Activated T-helper 2 cell treated with anti-CD3 and anti-CD28 coated beads, Interferon-gamma antibody, Interleukin-2, Interleukin-4, amounts not matched to agents 10 μg/mL and 5 μg/mL and 100 μg/mL, durations not matched to agents 14 hours and 24 hours and 36 hours (primary cell): ENCODE measurements around the gene PCDH9. TPM values are rescaled to one million over a fixed set of nuclear protein-coding genes. Genes with fewer than 3 reads are reported as not detected.

Experiments
- DNase-seq: peaks from one replicate; pipeline ENCODE4 v3.0.0; 2021; ENCODE audit warnings: low spot score
- H3K27ac Mint-ChIP-seq: one replicate; pipeline ENCODE4 v1.8.0; 2021; ENCODE audit warnings: mixed read lengths
- H3K27me3 Mint-ChIP-seq: one replicate; pipeline ENCODE4 v1.8.0; 2021; ENCODE audit warnings: low read depth, mixed read lengths
- H3K36me3 Mint-ChIP-seq: one replicate; pipeline ENCODE4 v1.8.0; 2021; ENCODE audit warnings: low read depth, mixed read lengths
- H3K4me1 Mint-ChIP-seq: one replicate; pipeline ENCODE4 v1.8.0; 2021; ENCODE audit warnings: low read depth, mixed read lengths
- H3K4me3 Mint-ChIP-seq: one replicate; pipeline ENCODE4 v1.8.0; 2021; ENCODE audit warnings: low read depth, mild to moderate bottlenecking, moderate library complexity, mixed read lengths
- H3K9me3 Mint-ChIP-seq: one replicate; pipeline ENCODE4 v1.8.0; 2021; ENCODE audit warnings: mixed read lengths
- intact Hi-C: fragments of 100-400 bp; cut with micrococcal nuclease; formaldehyde crosslinking; loops from one replicate; pipeline ENCODE4 v1.15.1; 2023
- total RNA-seq: library from RNA; stranded (reverse); gene quantifications from 2 replicates; pipeline ENCODE4 v1.2.3, GENCODE V29; 2022

PCDH9 gene
- total RNA-seq, 1 donor from 2014 or later, result 0.18 TPM

DNA sequence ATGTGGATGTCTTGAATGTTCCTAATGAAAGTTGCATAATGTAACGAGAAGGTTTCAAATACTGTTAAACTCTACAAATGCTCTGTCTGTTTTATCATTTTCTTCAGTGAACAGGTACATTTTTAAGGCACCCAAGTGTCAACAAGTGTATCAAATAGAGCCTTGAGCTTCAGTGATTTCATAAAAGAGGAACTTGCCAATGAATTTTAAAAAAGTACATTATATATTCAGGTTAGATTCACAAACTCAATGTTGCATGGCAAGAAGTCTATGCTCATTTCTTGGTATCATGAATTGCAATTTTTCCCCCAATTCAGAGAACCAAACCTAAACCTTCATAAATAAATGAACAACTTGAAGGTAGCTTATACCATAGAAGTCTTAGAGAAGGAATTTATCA lies 838.8 kb downstream of the PCDH9 start:
- Mint-ChIP-seq H3K27ac (no peak overlapping the region), H3K4me1 (no peaks in the 10 kb centered on the region), H3K9me3 (peaks cover 3% of the 10 kb centered on the region), H3K27me3 (no peaks in the 10 kb centered on the region), H3K4me3 (no peak overlapping the region), H3K36me3 (no peaks in the 10 kb centered on the region)
- intact Hi-C loops, result no loop called here
- DNase-seq, result no peak

DNA sequence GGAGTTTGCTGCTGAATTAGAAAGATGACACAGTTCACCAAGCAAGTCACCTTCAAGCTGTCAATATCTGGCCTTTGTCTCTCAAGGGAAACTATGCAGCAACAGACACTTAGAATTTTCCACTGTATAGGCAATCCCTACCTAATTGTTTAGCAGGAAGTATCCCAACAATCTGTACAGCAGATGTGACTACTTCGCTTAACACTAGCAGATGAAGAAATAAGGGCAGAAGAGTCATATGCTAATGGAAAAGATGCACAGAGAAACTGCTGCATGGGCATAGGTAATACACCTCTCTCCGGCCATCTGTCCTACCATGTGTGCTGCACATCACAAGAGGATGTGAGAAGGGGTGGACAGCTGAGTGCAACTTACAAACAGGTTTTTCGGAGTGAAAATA lies 851.2 kb downstream of the PCDH9 start:
- H3K4me1 Mint-ChIP-seq, result no peaks in the 10 kb centered on the region
- DNase-seq, result no peak
- no peaks in the 10 kb centered on the region for H3K36me3 Mint-ChIP-seq
- H3K27ac Mint-ChIP-seq, result no peak overlapping the region
- no peak overlapping the region for H3K4me3 Mint-ChIP-seq
- peaks cover 4% of the 10 kb centered on the region for H3K9me3 Mint-ChIP-seq
- intact Hi-C loops, result no loop called here
- no peaks in the 10 kb centered on the region for H3K27me3 Mint-ChIP-seq

DNA sequence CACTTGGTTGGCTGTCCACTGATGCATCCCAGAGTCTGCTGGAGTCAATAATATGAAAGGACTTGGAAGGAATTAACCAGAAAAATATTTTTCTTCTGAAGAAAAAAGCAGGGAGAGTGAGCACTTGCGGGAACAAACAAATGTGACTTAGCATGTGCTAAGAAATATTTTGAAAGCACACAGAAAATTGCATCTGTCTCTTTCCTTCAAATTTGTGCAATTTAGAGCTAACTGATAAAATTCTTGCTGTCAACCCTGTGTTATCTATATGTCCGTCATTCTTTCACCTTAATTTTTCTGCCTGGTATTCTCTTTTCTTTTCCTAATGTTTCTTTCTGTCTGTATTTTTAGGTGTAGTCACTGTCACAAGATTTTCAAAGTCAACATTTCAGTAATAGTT lies 852.6 kb downstream of the PCDH9 start:
- intact Hi-C loops, result no loop called here

DNA sequence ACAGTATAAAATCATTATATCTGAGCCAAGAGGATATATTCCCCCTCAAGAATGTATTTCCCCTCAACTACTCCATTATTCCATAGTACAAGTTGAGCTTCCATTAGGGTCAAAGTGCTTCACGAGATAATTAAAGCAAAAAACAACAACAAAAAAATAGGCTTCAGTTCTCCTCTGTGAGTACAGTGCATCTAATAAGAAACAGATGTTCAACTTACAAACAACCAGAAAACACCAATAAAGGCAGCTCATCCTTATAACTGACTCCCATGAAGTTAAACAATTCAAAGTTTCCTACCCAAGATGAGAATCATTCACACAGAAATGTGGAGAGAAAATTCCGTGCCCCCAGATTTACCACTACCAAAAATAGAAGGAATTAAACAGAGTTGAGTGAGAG lies 854.4 kb downstream of the PCDH9 start:
- H3K27me3 Mint-ChIP-seq, result no peaks in the 10 kb centered on the region
- no peak overlapping the region for H3K27ac Mint-ChIP-seq
- no peaks in the 10 kb centered on the region for H3K36me3 Mint-ChIP-seq
- intact Hi-C loops, result no loop called here
- no peaks in the 10 kb centered on the region for H3K4me1 Mint-ChIP-seq
- H3K9me3 Mint-ChIP-seq, result peaks cover 4% of the 10 kb centered on the region
- no peak for DNase-seq
- no peak overlapping the region for H3K4me3 Mint-ChIP-seq

More for the DNA sequence above, 852.6 kb downstream of the PCDH9 start:
- Mint-ChIP-seq H3K27ac (no peak overlapping the region), H3K27me3 (no peaks in the 10 kb centered on the region), H3K9me3 (peaks cover 4% of the 10 kb centered on the region), H3K36me3 (no peaks in the 10 kb centered on the region), H3K4me3 (no peak overlapping the region), H3K4me1 (no peaks in the 10 kb centered on the region)
- no peak for DNase-seq

DNA sequence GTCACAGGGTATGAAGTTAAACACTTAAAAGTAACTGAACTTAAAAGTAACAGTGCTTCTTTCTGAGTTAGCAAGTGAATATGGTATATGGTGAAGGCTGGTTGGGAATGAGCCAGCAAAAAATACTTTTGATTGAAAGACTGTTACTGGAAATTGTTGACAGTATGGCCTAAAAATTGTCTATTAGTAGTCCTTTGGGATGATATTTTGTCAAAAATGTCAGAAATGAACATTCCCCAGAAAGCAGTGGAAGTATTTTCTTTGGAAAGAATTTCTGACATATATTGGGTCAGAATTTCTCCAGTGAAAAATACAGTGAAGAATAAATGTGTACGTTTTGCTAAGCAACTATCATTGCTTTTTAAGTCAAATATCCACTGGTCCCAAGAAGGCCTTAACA lies 860.5 kb downstream of the PCDH9 start:
- no peak for DNase-seq
- H3K4me1 Mint-ChIP-seq, result no peaks in the 10 kb centered on the region
- no peak overlapping the region for H3K27ac Mint-ChIP-seq

DNA sequence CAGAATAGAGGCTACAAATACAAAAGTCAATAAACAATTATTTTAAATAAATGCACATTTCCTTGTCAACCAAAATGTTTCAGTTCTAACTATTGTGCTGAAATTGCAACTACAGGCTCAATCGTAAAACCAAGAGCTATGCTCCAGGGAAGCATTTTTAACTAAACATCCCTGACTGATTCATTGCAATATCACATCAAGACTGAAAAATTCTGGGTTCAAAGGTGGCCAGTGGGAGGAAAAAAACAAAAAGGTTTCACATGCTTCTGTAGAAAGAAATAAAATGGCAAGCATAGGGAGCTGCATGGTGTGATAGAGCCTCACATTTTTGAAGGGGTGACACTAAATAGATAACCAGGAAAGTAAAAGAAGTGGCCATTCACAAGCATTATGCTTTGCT lies 862.8 kb downstream of the PCDH9 start:
- Mint-ChIP-seq H3K27me3 (no peaks in the 10 kb centered on the region), H3K36me3 (no peaks in the 10 kb centered on the region), H3K27ac (no peak overlapping the region), H3K4me1 (no peaks in the 10 kb centered on the region), H3K4me3 (no peak overlapping the region), H3K9me3 (no peaks in the 10 kb centered on the region)
- intact Hi-C loops, result no loop called here
- no peak for DNase-seq

More for the DNA sequence above, 860.5 kb downstream of the PCDH9 start:
- intact Hi-C loops, result no loop called here
- peaks cover 4% of the 10 kb centered on the region for H3K9me3 Mint-ChIP-seq
- H3K4me3 Mint-ChIP-seq, result no peak overlapping the region
- H3K36me3 Mint-ChIP-seq, result no peaks in the 10 kb centered on the region
- no peaks in the 10 kb centered on the region for H3K27me3 Mint-ChIP-seq

DNA sequence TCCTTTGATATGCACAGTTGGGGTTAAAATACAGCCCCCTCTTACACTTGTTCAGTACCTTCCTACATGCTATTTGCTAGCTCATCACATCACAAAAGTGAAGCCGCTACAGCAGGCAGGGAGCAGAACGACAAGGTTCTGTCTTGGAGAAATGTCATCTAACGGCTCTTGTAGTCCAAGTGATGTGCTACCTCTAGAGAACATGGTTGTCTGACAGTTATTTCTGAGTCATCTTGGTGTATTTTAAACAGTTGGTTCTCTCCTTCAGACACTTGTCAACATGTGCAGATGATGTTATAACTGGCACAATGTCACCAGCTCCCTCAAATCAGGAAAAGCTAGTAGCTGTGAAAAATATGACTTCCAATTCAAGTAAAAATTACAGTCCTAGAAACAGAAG lies 865.0 kb downstream of the PCDH9 start:
- H3K27ac Mint-ChIP-seq, result no peak overlapping the region
- H3K27me3 Mint-ChIP-seq, result no peaks in the 10 kb centered on the region
- H3K4me1 Mint-ChIP-seq, result no peaks in the 10 kb centered on the region
- H3K36me3 Mint-ChIP-seq, result no peaks in the 10 kb centered on the region
- no peak for DNase-seq
- H3K4me3 Mint-ChIP-seq, result no peak overlapping the region
- H3K9me3 Mint-ChIP-seq, result no peaks in the 10 kb centered on the region
- intact Hi-C loops, result no loop called here

DNA sequence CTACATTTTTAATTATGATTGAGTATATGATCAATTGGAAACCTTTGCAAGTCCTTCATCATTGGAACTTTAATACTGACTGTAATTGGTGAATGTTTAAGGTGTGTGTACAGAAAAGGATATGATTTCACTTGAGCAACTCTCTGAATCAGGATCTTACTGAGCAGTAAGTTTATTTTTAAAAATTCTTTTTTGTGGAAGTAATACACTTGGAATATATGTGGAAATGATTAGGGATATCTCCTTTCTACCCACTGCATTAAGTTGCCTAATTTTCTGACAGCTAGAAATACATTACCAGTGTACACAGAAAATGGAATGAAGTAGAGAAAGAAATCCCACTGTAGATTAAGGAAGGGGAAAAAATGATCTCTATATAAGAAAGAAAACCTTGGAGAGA lies 865.8 kb downstream of the PCDH9 start:
- Mint-ChIP-seq H3K36me3 (no peaks in the 10 kb centered on the region), H3K27me3 (no peaks in the 10 kb centered on the region), H3K4me1 (no peaks in the 10 kb centered on the region), H3K9me3 (no peaks in the 10 kb centered on the region), H3K27ac (no peak overlapping the region), H3K4me3 (no peak overlapping the region)
- DNase-seq, result no peak
- intact Hi-C loops, result no loop called here

DNA sequence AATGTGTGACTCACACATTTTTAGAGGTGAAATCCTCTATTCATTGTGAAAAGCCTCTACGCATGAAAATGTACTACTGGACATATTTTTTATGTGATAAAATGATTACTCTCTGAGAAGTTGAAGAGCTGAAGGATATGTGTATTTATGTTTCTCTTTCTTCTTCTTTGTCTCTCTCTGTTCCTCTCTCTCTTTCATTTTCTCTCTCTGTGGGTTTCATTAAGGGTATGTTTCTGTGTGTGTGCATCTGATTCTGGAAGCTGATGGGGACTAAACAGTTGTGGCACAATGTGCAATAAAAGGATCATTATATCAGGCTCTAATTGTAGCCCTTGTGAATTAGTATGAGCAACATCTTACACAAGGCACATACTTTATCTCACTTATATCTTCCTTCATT lies 867.7 kb downstream of the PCDH9 start:
- DNase-seq, result no peak
- intact Hi-C loops, result no loop called here
- H3K4me1 Mint-ChIP-seq, result no peaks in the 10 kb centered on the region
- no peak overlapping the region for H3K27ac Mint-ChIP-seq
- H3K36me3 Mint-ChIP-seq, result no peaks in the 10 kb centered on the region
- H3K9me3 Mint-ChIP-seq, result no peaks in the 10 kb centered on the region
- no peak overlapping the region for H3K4me3 Mint-ChIP-seq
- H3K27me3 Mint-ChIP-seq, result no peaks in the 10 kb centered on the region

DNA sequence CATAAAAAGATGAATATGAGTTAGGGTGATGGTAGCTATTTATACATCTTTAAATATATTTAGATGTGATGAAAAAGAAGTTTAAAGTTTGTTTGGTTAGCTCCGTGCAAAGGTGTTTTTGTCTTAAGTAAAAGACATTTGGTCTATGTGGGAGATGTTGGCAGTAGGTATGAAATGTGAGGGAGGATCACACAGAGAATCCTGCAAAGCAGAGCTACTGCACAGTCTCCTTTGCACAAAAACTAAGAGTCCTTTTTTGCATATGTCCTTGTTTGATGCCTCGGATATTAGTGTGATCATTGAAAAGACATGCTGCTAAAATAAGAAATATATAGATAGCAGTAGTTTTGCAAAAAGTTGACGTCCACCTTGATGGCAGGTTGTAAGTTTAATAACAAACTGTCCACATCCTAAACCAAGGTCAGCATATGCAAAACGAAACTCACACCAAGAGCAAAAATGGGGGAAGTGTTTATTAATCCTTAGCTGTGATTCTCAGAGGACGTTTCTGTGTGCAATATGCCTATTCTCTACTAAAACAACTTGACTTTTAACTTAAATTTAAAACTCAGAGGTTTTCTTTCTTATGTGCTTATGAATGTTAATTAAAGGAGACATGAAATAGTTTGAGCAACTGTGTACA lies 870.1 kb downstream of the PCDH9 start:
- intact Hi-C loops, result no loop called here
- Mint-ChIP-seq H3K4me1 (no peaks in the 10 kb centered on the region), H3K4me3 (no peak overlapping the region), H3K9me3 (no peaks in the 10 kb centered on the region), H3K27me3 (no peaks in the 10 kb centered on the region), H3K36me3 (no peaks in the 10 kb centered on the region), H3K27ac (no peak overlapping the region)
- DNase-seq, result no peak

DNA sequence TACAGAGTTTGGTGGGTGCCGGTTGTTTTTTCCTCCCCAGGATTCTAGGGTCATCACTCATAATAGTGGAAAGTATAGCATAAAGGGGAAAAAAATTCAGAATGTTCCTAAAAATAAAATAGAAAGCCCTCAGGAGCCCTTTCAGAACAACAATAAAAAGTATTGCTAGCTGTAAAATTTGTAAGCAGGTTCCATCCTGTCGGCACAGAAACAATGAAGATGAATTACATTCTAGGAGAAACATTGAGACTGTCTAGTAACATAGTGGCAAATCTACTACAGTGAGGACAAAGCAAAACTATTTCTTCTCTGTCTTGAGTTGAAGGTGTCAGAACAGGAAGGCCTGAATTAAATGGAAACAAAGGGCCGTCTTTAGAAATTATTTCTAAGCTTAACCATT lies 870.7 kb downstream of the PCDH9 start:
- H3K4me1 Mint-ChIP-seq, result no peaks in the 10 kb centered on the region
- no peak overlapping the region for H3K4me3 Mint-ChIP-seq
- no peaks in the 10 kb centered on the region for H3K36me3 Mint-ChIP-seq
- H3K9me3 Mint-ChIP-seq, result no peaks in the 10 kb centered on the region
- no peak overlapping the region for H3K27ac Mint-ChIP-seq
- no peaks in the 10 kb centered on the region for H3K27me3 Mint-ChIP-seq
- intact Hi-C loops, result no loop called here
- no peak for DNase-seq

DNA sequence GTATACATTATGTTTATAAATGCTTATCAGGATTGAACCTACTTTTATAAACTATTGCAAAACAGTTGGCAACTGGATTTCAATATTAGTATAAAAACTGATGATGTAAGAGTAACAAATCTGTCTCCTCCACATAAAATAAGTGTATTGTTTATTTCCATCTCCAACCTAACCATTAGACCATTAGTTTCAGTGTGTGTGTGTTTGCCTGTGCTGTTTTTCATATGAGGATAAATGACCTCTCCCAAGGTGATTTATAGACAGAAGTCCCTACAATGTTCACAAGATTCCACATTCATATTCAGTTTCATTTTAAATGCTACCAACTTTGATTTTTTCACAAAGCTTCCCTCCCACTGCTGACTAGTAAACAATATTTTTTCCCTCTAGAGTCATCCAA lies 871.6 kb downstream of the PCDH9 start:
- no peaks in the 10 kb centered on the region for H3K4me1 Mint-ChIP-seq
- intact Hi-C loops, result no loop called here
- no peaks in the 10 kb centered on the region for H3K27me3 Mint-ChIP-seq
- no peak overlapping the region for H3K27ac Mint-ChIP-seq
- no peaks in the 10 kb centered on the region for H3K36me3 Mint-ChIP-seq
- no peaks in the 10 kb centered on the region for H3K9me3 Mint-ChIP-seq
- no peak for DNase-seq
- no peak overlapping the region for H3K4me3 Mint-ChIP-seq

DNA sequence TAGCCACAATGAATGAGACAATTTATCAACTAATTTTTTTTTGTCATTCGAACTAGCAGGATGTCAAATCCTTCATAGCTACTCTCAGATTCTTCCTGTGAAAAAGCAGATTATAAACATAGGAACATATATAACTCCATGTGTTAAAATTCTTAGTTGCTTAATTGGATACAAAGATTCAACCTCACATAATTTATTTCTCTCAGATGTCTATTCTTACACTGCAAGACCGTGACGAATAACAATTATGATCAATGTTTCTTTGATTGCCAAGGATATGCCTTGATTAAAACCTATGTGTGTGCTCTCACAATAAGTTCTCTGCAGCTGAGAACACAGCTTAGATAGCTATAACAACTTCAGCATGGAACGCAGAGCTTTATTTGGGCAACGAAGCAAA lies 872.7 kb downstream of the PCDH9 start:
- DNase-seq, result no peak
- no peaks in the 10 kb centered on the region for H3K27me3 Mint-ChIP-seq
- H3K9me3 Mint-ChIP-seq, result no peaks in the 10 kb centered on the region
- H3K27ac Mint-ChIP-seq, result no peak overlapping the region
- H3K4me3 Mint-ChIP-seq, result no peak overlapping the region
- H3K36me3 Mint-ChIP-seq, result no peaks in the 10 kb centered on the region
- no peaks in the 10 kb centered on the region for H3K4me1 Mint-ChIP-seq
- intact Hi-C loops, result no loop called here
